ENCODE measurements around the gene HORMAD2. TPM values are rescaled to one million over a fixed set of nuclear protein-coding genes. Genes with fewer than 3 reads are reported as not detected.

Gene HORMAD2
- total and polyA plus RNA-seq, 2 donors (not counting 1 experiment from before 2014, with no cell fraction given), result not detected

DNA sequence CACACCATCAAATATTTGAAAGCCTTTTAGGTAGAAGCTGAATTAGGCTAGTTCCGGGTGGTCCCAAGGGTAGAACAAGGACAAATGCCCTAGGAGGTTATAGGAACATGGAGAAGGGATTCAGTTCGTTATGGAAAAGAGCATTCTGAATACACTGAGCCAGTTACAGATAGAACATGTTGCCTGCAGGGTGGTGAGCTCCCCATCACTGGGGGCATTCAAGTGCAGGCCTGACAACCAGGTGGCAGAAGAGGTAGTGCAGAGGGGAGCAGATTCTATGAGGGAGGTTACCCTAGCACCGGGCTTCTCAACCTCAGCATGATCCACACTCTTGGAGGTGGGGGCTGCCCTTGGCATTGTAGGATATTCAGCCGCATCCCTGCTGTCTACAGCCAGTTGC is 142.1 kb downstream of the HORMAD2 start:
- no peak for DNase-seq (ENCODE audit: low read depth in 2 of 2)
- no peaks in the 10 kb centered on the region for H3K27me3 ChIP-seq (ENCODE audit: control insufficient read depth, insufficient read depth, low read length)

DNA sequence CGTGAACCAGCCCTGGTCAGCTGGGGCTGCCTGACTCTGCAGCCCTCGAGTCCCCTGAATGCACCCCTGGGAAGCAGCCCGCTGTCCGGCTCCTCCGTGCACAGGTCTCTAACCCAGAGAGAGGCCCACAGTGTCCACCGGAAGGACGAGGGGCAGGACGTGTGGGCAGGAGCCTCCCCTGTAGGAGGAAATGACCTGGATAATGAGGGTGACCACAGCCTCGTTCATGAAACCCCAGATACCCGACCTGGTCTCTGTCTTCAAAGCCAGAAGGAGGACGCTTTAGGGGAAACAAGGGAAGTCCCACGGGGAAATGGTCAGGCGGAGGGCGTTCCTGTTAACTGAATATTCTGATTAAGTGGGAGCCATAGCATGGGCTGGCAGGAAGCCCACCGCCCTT is 143.0 kb downstream of the HORMAD2 start:
- no peak overlapping the region for H3K27ac ChIP-seq (ENCODE audit: insufficient read depth, low read length)
- no peaks in the 10 kb centered on the region for H3K27me3 ChIP-seq (ENCODE audit: control insufficient read depth, insufficient read depth, low read length)
- TF ChIP-seq CTCF (conservative IDR thresholded peaks at IDR 0.05 in 1 of 2, IDR thresholded peaks at IDR 0.05 in 1 of 2; ENCODE audit: low read depth in 1 of 2, low read length in 2 of 2) (no peak), EZH2 (IDR thresholded peaks at IDR 0.05; ENCODE audit: low read length, missing control alignments) (no peak)
- H4K20me1 ChIP-seq (ENCODE audit: control insufficient read depth, extremely low read depth, insufficient read depth, low read length), result no peaks in the 10 kb centered on the region
- no peak overlapping the region for H3K4me2 ChIP-seq (ENCODE audit: extremely low read depth, insufficient read depth, low read length)
- H3K79me2 ChIP-seq (ENCODE audit: control insufficient read depth, insufficient read depth, low read length), result no peaks in the 10 kb centered on the region
- no peak overlapping the region for H2AFZ ChIP-seq (ENCODE audit: low read length)
- no peak for DNase-seq (ENCODE audit: low read depth in 2 of 2)
- H3K4me1 ChIP-seq (ENCODE audit: control insufficient read depth, extremely low read depth, insufficient read depth, low read length), result peaks cover 3% of the 10 kb centered on the region
- H3K4me3 ChIP-seq (replicated peaks in 1 of 4; ENCODE audit: control extremely low read depth in 1 of 4, insufficient read depth in 1 of 4, low read depth in 3 of 4, low read length in 4 of 4), result no peak overlapping the region
- no peak overlapping the region for H3K9ac ChIP-seq (ENCODE audit: insufficient read depth, low read length)
- H3K9me3 ChIP-seq (ENCODE audit: control insufficient read depth, insufficient read depth, low read depth, low read length), result no peaks in the 10 kb centered on the region
- H3K36me3 ChIP-seq (ENCODE audit: control insufficient read depth, insufficient read depth, low read length), result no peaks in the 10 kb centered on the region

More for the DNA sequence above, 142.1 kb downstream of the HORMAD2 start:
- no peaks in the 10 kb centered on the region for H3K36me3 ChIP-seq (ENCODE audit: control insufficient read depth, insufficient read depth, low read length)
- no peak overlapping the region for H2AFZ ChIP-seq (ENCODE audit: low read length)
- no peak overlapping the region for H3K4me2 ChIP-seq (ENCODE audit: extremely low read depth, insufficient read depth, low read length)
- TF ChIP-seq EZH2 (IDR thresholded peaks at IDR 0.05; ENCODE audit: low read length, missing control alignments) (no peak), CTCF (conservative IDR thresholded peaks at IDR 0.05 in 1 of 2, IDR thresholded peaks at IDR 0.05 in 1 of 2; ENCODE audit: low read depth in 1 of 2, low read length in 2 of 2) (no peak)
- no peaks in the 10 kb centered on the region for H3K79me2 ChIP-seq (ENCODE audit: control insufficient read depth, insufficient read depth, low read length)
- no peak overlapping the region for H3K27ac ChIP-seq (ENCODE audit: insufficient read depth, low read length)
- H3K4me1 ChIP-seq (ENCODE audit: control insufficient read depth, extremely low read depth, insufficient read depth, low read length), result peaks cover 5% of the 10 kb centered on the region
- no peaks in the 10 kb centered on the region for H3K9me3 ChIP-seq (ENCODE audit: control insufficient read depth, insufficient read depth, low read depth, low read length)
- H4K20me1 ChIP-seq (ENCODE audit: control insufficient read depth, extremely low read depth, insufficient read depth, low read length), result no peaks in the 10 kb centered on the region
- no peak overlapping the region for H3K9ac ChIP-seq (ENCODE audit: insufficient read depth, low read length)
- H3K4me3 ChIP-seq (replicated peaks in 1 of 4; ENCODE audit: control extremely low read depth in 1 of 4, insufficient read depth in 1 of 4, low read depth in 3 of 4, low read length in 4 of 4), result no peak overlapping the region

GRCh38 chr22:30224161-30224857 is 144.0 kb downstream of the HORMAD2 start:
- no peaks in the 10 kb centered on the region for H3K79me2 ChIP-seq (ENCODE audit: control insufficient read depth, insufficient read depth, low read length)
- H3K9ac ChIP-seq (ENCODE audit: insufficient read depth, low read length), result no peak overlapping the region
- H3K9me3 ChIP-seq (ENCODE audit: control insufficient read depth, insufficient read depth, low read depth, low read length), result no peaks in the 10 kb centered on the region
- H3K27me3 ChIP-seq (ENCODE audit: control insufficient read depth, insufficient read depth, low read length), result no peaks in the 10 kb centered on the region
- TF ChIP-seq EZH2 (IDR thresholded peaks at IDR 0.05; ENCODE audit: low read length, missing control alignments) (no peak), CTCF (conservative IDR thresholded peaks at IDR 0.05 in 1 of 2, IDR thresholded peaks at IDR 0.05 in 1 of 2; ENCODE audit: low read depth in 1 of 2, low read length in 2 of 2) (no peak)
- no peak overlapping the region for H3K27ac ChIP-seq (ENCODE audit: insufficient read depth, low read length)
- DNase-seq (ENCODE audit: low read depth in 2 of 2), result peak in 1 of 2 donors; percentile 72
- H3K4me1 ChIP-seq (ENCODE audit: control insufficient read depth, extremely low read depth, insufficient read depth, low read length), result peaks cover 2% of the 10 kb centered on the region
- H4K20me1 ChIP-seq (ENCODE audit: control insufficient read depth, extremely low read depth, insufficient read depth, low read length), result no peaks in the 10 kb centered on the region
- no peak overlapping the region for H3K4me3 ChIP-seq (replicated peaks in 1 of 4; ENCODE audit: control extremely low read depth in 1 of 4, insufficient read depth in 1 of 4, low read depth in 3 of 4, low read length in 4 of 4)
- H2AFZ ChIP-seq (ENCODE audit: low read length), result peak overlapping the region; percentile 27
- no peak overlapping the region for H3K4me2 ChIP-seq (ENCODE audit: extremely low read depth, insufficient read depth, low read length)
- no peaks in the 10 kb centered on the region for H3K36me3 ChIP-seq (ENCODE audit: control insufficient read depth, insufficient read depth, low read length)
